ENCODE measurements around the gene LMLN.
"Not testable (repeated sequence)": the region's sequence is repeated elsewhere in the genome, so short reads cannot be mapped to it uniquely, and the experiment has no call there.

Gene LMLN

DNA sequence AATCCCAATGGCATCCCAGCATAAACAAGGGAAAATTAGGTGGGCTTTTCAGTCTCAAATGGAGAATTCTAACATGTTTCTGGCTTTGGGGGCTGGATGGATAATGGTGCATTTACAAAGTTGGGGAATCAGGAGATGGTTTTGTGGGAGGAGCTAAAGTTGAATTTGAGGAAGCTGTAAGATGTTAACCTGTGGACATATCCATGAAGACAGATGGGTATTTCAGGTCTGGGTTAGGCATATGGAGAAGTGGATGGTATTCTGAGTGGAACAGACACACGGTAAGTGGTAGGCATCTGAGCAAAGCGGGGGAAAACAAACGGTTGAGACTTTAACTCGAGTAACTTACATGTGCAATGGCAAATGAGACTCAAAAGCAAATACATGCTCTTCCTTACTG lies 1.7 kb upstream of the LMLN start:
- DNase-seq = no peak

DNA sequence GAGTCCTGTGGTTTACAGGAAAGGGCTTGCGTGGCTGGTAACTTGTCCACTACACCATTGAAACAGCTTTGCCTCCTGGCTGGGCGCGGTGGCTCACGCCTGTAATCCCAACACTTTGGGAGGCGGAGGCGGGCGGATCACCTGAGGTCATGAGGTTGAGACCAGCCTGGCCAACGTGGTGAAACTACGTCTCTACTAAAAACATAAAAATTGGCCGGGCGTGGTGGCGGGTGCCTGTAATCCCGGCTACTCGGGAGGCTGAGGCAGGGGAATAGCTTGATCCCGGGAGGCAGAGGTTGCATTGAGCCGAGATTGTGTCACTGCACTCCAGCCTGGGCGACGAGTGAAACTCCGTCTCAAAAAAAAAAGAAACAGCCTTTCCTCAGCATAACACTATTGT lies 1.2 kb upstream of the LMLN start:
- DNase-seq = not testable (repeated sequence)

DNA sequence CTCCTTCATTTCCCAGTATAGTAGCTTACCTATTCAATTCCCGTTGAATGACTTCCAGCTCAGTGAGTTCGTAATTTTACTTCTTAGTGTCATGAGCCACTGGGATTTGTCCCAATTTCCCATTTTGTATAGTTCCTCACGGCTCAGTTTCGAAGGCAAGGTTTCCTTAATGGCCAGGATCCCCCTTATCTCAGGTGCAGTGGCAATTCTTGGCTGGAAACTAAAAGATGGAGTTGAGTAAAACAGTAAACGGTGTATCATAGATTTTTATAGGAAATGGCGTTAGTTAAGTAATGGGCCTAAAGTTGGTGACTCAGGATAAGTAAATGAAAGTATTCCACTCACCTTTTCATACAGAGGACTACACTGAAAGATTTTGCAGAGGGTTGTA lies 522 bp upstream of the LMLN start:
- DNase-seq = no peak

DNA sequence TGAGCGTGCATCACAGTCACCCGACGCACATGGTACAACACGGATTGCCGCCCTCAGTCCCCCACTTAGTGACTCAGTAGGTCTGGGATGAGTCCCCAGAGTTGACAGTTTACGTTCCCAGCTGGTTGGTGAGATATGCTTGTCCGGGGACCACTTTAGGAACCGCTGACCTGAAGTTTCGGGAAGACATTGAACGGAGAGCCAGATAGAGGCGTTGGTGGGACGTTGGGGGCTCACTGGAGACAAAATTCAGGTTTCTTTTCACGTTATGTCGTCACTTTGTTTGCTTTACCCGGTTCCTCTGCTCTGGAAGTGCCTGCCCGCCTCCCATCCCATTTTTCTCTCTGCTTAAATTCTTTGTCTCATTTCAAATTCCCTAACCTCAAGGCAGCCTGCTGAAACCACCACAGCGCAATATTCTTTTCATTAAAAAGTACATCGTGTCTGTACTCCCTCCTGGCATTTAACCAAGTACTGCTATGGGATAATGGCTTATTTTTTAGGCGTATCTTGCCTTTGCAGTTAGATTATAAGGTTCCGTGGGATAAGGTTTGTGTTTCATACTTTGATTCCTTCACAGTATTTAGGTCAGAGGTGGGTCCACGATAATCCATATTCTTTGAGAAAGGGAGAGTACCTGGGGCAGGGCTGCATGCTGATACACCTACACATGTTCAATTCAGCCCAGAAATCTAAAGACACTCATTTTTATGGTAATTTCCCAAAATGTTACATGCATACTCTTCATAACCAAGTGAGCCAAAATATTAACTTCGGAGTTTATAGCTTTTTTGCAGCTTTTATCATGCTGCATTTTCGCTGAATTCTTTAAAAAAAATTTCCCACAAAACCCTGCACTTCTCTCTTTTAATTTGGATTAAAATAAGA lies 921 bp downstream of the LMLN start:
- no peak for DNase-seq

DNA sequence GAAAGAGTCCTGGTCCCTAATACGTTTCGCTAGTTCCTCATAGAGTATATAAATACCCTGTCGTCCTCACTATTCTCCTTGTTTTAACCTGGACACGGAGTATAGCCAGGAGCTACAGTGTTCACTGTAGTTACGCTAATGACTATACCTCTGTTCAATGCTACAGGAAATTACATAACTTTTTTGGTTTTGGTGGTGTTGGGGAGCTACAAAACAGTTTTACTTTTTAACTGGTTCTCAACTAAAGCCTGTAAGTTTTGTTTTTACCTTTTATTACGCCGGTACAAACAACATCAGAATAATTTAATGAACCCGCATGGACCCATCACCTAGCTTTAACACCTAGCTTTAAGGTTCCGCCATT lies 1.5 kb downstream of the LMLN start:
- no peak for DNase-seq

DNA sequence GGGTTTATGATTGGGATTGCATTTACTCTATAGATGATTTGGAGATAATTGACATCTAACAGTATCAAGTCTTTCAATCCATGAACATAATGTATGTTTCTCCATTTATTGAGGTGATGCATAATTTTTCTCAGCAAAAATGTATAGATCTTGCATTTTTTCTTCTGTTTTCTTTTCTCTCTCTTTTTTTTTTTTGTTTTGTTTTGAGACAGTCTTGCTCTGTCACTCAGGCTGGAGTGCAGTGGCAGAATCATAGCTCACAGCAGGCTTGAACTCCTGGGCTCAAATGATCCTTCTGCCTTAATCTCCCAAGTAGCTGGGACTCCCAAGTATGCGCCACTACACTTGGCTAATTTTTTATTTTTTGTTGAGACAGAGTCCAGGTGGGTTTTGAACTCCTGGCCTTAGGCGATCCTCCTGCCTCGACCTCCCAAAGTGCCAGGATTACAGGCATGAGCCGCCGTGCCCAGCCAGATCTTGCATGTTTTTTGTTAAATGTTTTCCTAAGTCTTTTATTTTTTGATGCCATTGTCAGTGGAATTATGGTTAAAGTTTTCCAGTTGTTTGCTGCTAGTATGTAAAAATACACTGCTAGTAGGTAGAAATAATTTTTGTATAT lies 3.1 kb downstream of the LMLN start:
- DNase-seq = no peak

DNA sequence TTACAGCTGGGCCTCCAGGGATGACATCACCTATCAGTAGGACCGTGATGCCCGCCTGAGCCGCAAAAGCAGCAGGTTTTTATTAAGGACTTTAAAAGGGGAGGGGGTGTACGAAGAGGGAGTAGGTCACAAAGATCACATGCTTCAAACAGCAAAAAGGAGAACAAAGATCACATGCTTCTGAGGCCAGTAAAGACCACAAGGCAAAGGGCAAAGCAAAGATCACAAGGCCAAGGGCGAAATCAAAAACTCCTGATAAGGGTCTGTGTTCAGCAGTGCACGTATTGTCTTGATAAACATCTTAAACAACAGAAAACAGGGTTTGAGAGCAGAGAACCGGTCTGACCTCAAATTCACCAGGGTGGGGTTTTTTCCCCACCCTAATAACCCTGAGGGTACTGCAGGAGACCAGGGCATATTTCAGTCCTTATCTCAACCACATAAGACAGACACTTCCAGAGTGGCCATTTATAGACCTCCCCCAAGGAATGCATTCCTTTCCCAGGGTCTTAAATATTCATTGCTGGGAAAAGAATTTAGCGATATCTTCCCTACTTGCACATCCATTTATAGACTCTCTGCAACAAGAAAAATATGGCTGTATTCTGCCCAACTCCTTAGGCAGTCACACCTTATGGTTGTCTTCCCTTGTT lies 7.4 kb downstream of the LMLN start:
- not testable (repeated sequence) for DNase-seq

DNA sequence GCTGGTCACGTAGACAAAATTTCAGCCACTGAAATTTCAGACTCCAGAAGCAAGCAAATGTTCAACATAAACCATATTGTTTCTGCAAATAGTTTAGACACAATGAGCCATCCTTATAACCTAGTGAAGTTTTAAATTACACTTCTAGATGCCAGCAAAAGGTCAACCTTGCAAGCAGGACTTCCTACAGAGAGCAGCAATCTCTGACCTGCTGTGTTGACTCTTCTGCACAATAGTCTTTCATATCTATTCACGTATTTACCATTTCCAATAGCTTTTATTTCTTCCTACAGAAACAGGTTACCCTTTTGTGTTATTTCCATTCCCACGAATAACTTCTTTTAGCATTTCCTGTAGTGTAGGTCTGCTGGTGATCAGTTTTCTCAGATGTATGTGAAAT lies 10.6 kb downstream of the LMLN start:
- DNase-seq = no peak

DNA sequence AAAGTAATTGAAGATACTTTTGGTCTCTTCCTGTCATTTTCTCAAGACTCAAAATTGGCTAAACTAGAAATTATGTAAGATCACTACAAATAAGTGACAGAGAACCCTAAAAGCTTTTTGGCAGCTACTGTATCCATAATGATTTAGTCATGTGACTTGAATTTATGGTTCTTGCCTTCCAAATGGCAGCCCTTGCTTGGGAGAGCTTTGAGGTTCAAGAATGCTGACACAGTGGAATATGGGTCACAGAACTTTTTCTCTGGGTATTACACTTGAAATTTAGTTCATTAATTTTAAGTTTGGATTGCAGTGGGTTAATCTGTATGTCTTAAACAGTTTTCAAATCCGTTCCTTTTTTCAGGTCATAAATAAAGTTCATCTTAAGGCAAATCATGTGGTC lies 14.0 kb downstream of the LMLN start:
- DNase-seq = no peak

DNA sequence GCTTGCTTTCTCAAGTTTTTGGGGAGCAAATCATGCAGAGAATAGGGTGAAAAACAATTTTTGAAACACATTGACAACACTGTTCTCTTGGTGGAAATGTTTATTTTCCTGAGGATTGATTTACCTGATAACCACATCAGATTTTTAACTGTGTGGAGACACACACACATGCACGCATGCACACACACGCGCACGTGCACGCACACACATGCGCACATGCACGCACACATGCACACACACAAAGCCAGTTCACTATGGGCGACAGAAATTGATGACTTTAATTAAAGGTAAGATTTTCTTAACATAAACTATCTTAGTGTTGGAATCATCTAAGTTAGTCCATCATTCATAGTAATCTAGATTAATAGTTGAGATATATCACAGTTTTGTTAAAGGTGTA lies 15.3 kb downstream of the LMLN start:
- no peak for DNase-seq

DNA sequence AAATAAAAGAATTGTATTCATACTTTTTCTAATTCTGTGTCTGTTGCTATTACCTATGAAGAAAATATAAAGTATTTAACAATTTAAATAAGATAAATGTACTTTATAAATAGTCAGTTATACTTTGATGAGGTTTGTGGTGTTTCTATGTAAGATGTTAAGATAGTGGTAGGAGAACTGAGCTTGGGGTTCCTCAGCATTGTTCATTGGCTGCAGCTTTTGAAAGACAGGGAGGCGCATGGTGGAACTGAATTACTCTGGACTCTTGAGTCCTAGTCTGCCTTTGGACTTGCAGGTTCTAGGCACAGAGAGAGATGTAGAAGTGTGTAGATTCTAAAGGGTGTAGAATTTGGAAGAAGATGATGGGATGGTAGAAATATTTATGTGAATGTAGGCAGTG lies 23.1 kb downstream of the LMLN start:
- DNase-seq = no peak

DNA sequence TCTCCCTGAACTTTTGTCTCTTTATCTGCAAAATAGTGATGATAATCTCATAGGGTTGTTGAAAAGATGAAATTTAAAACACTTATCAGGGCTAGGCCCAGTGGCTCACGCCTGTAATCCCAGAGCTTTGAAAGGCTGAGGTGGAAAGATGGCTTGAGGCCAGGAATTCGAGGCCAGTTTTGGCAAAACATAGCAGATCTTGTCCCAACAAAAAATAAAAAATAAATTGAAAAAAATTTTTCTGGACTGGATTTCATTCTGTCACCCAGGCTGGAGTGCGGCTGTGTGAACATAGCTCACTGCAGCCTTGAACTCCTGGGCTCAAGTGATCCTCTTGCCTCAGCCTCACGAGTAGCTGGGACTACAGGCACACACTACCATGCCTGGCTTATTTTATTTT lies 29.6 kb downstream of the LMLN start:
- DNase-seq = no peak

DNA sequence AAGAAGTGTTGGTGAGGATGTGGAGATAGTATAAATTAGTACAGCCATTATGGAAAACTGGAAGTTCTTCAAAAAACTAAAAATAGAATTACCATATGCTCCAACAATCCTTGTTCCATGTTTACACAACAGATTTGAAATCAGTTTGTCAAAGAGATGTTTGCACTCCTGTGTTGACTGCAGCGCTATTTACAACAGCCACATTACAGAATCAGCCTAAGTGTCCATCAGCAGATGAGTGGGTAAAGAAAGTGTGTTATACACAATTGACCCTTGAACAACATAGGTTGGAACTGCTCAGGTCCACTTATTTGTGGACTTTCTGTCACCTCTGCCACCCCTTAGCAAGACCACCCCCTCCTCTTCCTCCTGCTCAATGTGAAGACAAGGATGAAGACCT lies 34.7 kb downstream of the LMLN start:
- no peak for DNase-seq

DNA sequence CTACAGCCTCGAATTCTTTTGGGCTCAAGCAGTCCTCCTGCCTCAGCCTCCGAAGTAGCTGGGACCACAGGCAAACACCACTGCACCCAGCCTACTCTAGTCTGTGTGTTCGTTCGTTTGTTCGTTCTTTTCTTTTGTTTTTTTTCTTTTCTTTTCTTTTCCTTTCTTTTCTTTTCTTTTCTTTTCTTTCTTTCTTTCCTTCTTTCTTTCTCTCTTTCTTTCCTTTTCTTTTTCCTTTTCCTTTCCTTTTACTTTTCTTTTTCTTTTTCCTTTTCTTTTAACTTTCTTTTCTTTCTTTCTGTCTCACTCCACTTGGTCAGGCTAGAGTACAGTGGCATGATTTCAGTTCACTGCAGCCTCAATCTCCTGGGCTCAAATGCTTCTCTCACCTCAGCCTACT lies 36.8 kb downstream of the LMLN start:
- DNase-seq = no peak

DNA sequence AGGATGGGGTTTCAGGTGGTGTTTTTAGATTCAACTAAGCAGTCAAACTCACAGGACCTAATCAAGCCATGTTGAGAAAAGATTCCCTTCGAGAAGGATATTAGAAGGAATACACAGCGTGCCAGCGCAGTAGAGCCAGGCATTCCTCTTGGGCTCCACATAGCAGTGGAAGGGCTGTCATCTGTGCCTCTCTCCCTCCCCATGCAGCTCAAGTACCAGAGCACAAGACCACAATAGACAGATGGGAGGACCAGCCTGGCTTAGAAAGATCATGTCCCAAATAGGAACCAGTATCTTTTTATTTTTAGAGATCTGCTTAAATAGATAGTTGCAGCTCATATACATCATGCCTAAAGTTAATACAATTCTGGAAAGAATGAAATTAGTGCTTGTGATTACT lies 37.9 kb downstream of the LMLN start:
- DNase-seq = no peak

DNA sequence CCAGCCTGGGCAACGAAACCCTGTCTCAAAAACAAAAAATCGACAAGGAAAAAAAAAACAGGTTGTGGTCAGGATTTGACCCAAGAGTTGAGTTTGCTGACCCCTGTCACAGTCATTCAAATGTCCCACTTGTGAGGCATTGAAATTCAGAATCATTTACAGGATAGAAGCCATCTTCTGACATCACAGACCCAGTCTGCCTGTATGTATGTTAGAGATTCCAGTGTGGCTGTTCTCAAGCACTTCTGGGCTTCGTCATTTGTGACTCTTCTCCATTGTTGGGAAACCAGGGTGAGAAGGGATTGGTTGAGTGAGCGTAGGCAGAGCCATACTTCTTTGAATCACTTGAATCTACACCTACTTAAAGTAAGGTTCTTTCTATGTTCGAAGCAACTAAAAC lies 57.1 kb downstream of the LMLN start:
- no peak for DNase-seq

DNA sequence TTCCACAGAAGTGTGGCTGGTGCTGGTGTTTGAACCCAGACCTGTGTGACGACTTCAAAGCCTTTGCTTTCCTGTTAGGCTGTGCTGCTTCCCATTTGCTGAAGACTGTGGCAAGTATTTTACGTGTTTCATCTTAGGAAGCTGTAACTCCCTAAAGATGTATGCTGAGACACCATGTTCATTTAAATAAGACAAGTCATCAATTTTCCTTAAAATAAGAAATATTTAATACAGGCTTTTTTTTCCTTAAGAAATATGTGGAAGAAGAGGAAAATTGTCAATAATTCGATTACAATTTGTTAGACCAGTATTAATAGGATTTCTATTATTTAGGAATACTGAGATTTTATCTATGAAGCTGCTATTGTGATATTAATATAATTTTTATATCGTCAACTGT lies 58.4 kb downstream of the LMLN start:
- no peak for DNase-seq

DNA sequence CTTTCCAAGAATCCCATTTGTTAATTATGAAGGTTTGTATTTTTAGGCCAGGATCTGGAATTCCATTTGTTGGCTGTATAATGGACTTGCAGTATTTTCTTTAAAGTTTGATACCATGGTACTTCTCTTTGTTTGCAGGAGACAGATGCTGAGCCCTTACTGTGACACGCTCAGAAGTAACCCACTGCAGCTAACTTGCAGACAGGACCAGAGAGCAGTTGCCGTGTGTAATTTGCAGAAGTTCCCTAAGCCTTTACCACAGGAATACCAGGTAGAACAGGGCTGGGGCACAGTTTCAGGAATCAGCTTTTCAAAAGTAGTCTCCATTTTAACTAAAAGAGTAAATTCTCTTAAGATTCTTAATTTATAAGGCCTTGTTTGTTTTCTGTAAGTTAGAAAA lies 59.1 kb downstream of the LMLN start:
- no peak for DNase-seq

DNA sequence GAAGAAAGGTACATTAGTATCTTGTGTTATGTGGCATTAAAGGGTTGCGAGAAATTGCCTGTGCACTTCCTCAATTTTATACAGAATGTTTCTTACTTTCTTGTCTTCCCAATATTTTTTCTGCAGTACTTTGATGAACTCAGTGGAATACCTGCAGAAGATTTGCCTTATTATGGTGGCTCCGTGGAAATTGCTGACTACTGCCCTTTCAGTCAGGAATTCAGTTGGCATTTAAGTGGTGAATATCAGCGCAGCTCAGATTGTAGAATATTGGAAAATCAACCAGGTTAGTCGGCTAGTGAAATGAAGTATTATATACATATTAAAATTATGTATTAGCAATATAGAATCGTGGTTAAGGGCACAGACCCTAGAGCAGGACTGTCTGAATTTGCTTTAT lies 61.3 kb downstream of the LMLN start:
- no peak for DNase-seq

DNA sequence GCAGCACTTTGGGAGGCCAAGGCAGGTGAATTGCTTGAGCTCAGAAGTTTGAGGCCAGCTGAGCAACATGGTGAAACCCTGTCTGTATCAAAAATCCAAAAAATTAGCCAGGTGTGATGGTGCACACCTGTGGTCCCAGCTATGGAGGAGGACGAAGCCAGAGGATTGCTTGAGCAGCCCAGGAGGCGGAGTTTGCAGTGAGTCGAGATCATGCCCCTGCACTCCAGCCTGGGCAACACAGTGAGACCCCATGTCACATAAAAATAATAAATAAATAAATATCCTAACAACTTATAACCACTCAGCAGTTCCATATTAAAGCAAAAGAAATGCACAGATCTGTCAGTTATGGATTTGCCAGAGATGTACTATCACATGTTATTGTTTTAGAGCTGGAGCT lies 62.6 kb downstream of the LMLN start:
- DNase-seq = no peak

DNA sequence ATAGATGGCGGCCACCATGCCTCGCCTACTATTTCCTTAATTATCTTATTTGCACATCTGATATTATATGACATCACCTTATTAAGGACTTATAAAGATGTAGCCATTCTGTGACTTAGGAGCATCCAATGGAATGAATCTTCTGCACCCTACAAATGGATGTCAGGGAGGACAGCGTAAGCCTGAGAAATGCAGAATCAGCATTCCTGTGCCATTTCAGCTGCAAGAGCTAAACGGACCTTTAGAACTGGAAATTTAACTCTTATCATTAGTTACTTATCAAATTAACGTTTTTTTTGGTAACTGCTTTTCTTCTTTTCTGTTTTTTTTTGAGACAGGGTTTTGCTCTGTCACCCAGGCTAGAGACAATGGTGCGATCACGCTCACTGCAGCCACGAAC lies 65.6 kb downstream of the LMLN start:
- DNase-seq = no peak

DNA sequence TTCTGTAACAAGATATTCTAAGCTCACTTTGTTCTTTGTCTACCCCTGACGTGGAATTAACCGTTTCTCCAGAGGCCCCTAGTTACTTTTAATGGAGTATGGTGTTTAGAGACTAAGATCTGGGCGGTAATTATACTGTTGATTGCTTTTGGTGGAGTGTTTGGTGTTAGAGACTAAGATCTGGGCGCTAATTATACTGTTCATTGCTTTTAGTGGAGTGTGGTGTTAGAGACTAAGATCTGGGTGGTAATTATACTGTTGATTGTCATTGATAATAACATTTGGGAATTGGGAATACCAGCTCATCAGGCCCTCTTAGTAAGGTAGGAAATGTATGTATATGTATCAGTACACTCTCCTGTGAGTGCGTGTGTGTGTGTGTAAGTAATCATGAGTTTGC lies 66.6 kb downstream of the LMLN start:
- no peak for DNase-seq

DNA sequence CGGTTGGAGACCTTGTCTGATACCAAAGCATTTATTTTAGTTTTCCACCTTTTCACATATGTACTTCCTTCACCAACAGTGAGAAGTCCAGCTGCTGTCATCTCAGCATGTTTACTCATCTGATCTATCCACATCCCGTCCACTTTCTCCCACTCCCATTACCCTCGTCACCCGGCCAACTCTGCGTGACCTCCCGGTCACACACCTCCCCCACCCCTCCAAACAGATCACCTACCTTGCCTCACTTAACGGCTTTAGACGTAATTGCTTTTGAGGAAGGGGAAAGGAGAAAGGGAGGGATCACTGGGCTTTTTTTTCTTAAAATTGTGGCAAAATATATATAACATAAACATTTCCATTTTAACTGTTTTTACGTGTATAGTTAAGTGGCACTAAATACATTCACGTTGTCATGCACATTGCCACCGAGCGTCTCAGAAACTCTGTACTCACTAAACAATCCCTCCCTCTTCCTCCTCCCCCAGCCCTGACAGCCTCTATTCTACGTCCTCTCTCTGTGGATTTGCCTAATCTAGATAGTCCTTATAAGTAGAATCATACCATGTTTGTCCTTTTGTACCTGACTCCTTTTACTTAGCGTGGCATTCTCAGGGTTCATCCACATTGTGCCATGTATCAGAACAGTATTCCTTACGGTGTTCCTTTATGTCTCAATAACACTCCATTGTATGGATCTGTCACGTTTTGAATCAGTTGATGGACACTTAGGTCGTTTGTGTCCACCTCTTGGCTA lies 67.2 kb downstream of the LMLN start:
- DNase-seq = no peak
